Measurements from ENCODE around the gene LRPAP1. TPM values are rescaled to one million over a fixed set of nuclear protein-coding genes. Genes with fewer than 3 reads are reported as not detected.

The LRPAP1 gene
- total and polyA plus RNA-seq, 10 of the 15 experiments (the other 5 are each of a cell fraction or from before 2014, with no cell fraction given), result 1.0 to 100 (median 51.1) TPM

- TF ChIP-seq, protein P1, sequence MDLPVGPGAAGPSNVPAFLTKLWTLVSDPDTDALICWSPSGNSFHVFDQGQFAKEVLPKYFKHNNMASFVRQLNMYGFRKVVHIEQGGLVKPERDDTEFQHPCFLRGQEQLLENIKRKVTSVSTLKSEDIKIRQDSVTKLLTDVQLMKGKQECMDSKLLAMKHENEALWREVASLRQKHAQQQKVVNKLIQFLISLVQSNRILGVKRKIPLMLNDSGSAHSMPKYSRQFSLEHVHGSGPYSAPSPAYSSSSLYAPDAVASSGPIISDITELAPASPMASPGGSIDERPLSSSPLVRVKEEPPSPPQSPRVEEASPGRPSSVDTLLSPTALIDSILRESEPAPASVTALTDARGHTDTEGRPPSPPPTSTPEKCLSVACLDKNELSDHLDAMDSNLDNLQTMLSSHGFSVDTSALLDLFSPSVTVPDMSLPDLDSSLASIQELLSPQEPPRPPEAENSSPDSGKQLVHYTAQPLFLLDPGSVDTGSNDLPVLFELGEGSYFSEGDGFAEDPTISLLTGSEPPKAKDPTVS (IDR thresholded peaks at IDR 0.05; ENCODE audit: low read depth, low read length), result no peak
- TF ChIP-seq BCLAF1 (IDR thresholded peaks at IDR 0.05) (no peak), NRF1 (conservative IDR thresholded peaks at IDR 0.05; ENCODE audit: low read depth, low read length) (no peak), POLR2AphosphoS5 (IDR thresholded peaks at IDR 0.05; ENCODE audit: low read length) (no peak), CTCF (IDR thresholded peaks at IDR 0.05 in 2 of 3, conservative IDR thresholded peaks at IDR 0.05 in 1 of 3; ENCODE audit: control insufficient read depth in 2 of 3, extremely low read depth in 1 of 3, insufficient read depth in 1 of 3, low read depth in 3 of 3, low read length in 3 of 3) (peak; percentile 86 to 99 (median 98)), PAX8 (IDR thresholded peaks at IDR 0.05) (no peak), GATAD2B (conservative IDR thresholded peaks at IDR 0.05; ENCODE audit: low read depth) (no peak), SP1 (IDR thresholded peaks at IDR 0.05; ENCODE audit: low read depth, low read length) (no peak), RAD21 (IDR thresholded peaks at IDR 0.05; ENCODE audit: insufficient read depth, low read depth, low read length) (peak; percentile 75), EGR1 (IDR thresholded peaks at IDR 0.05; ENCODE audit: borderline replicate concordance in 1 of 2, low read depth in 2 of 2, low read length in 2 of 2) (peak in 1 of 2 experiments; percentile 69; a peak in 2 of 3 replicates), TCF7 (IDR thresholded peaks at IDR 0.05; ENCODE audit: borderline replicate concordance) (no peak)
- TF ChIP-seq, protein P2, sequence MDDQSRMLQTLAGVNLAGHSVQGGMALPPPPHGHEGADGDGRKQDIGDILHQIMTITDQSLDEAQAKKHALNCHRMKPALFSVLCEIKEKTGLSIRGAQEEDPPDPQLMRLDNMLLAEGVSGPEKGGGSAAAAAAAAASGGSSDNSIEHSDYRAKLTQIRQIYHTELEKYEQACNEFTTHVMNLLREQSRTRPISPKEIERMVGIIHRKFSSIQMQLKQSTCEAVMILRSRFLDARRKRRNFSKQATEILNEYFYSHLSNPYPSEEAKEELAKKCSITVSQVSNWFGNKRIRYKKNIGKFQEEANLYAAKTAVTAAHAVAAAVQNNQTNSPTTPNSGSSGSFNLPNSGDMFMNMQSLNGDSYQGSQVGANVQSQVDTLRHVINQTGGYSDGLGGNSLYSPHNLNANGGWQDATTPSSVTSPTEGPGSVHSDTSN (IDR thresholded peaks at IDR 0.05; ENCODE audit: insufficient replicate concordance, low read depth, low read length), result no peak
- TF ChIP-seq, protein P3, sequence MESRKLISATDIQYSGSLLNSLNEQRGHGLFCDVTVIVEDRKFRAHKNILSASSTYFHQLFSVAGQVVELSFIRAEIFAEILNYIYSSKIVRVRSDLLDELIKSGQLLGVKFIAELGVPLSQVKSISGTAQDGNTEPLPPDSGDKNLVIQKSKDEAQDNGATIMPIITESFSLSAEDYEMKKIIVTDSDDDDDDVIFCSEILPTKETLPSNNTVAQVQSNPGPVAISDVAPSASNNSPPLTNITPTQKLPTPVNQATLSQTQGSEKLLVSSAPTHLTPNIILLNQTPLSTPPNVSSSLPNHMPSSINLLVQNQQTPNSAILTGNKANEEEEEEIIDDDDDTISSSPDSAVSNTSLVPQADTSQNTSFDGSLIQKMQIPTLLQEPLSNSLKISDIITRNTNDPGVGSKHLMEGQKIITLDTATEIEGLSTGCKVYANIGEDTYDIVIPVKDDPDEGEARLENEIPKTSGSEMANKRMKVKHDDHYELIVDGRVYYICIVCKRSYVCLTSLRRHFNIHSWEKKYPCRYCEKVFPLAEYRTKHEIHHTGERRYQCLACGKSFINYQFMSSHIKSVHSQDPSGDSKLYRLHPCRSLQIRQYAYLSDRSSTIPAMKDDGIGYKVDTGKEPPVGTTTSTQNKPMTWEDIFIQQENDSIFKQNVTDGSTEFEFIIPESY (IDR thresholded peaks at IDR 0.05), result no peak
These were observed 51.6 kb downstream of the LRPAP1 start (continued) for GRCh38 chr4:3480528-3481112.

Data from GM12878 (cell line).